ENCODE measurements around the gene CHIT1.
A peak's percentile ranks its signal among the peaks of the same experiment; 100 is the strongest.

The CHIT1 gene

DNA sequence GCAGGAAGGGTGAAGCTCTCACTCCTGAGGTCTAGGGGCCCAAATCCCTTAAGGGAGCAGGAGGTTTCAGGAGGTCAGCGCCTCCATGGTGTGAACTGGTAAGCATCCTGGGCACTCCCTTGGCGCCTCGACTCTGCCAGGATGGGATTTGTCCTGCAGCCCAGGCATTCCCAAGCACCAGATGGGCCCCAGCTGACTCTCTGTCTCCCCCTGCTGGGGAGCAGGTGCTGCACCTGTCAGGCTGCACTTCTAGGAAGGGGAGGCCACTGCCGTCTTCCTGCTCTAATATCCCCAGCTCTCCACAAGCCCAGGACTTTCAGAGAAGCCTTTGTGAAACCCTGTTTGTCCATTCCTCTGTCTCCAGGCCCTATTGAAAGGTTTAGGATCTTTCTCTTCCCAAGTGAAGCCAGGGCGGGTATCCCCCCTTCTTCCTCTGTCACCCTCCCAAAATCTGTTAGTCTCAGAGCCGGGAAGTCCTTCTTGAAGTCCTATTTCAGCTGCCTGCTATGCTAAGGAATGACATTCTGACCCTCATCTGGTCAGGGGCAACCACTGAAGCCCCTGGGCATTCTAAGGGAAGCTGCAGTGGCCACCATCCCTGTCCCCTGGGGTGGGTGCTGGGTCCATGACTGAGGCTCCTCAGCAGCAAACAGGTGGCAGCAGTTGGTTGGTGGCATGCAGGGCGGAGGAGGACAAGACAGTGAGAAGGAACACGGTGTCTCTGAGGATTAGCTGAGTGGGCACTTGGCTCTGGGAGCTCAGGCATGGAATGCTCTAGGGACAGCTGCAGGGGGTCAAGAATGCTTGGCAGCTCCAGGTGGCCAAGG is 57.1 kb downstream of the CHIT1 start:
- peak; percentile 24 for DNase-seq

- DNase-seq: no peak
Observed at GRCh38 chr1:203171341-203172183, 57.9 kb downstream of the CHIT1 start.

GRCh38 chr1:203170625-203171330 is 58.7 kb downstream of the CHIT1 start:
- DNase-seq: no peak

- DNase-seq: no peak
Observed at GRCh38 chr1:203169770-203170520, 59.5 kb downstream of the CHIT1 start.

DNA sequence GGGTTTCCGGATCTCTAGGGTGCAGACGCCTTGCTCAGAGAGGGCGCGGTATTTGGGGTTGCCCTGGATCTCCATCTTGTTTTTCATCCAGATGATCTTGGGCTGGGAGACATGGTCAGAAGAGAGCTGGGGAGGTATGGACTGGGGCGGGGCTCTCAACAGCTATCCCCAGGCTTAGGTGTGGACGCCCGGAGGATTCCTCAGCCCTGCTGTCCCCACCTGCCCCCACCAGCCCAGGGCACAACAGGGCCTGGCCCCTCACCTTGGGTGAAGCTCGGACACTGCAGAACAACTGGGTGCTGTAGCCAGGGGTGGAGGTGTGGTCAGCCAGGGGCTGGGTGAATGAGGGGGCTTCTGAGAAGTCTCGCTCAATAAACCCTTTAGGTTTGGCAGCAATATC is 60.5 kb downstream of the CHIT1 start:
- no peak for DNase-seq

DNA sequence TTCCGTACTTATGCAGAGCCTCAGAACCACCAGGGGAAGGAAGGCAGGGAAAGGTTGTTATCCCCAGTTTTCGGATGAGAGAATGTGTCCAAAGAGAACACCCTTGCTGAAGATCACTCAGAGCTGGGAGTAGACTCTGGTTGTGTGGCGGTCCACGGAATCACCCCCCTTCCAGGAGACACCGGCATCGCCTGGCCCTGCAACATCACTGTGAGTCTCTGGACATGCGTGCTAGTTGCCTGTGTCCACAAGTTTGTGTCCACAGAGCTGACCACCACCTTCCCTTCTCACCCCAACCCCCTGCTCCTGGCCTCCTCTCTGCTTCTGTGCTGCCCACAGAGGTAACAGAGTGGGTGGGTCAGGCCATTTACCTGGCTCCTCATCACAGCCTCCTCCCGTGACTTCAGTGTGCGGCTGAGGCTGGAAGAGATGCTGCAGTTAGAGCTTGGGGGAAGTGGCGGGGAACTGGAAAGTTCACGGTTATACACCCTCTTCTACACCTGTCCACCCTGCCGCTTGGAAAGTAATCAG is 61.2 kb downstream of the CHIT1 start:
- no peak for DNase-seq

GRCh38 chr1:203167913-203168200 is 61.6 kb downstream of the CHIT1 start:
- DNase-seq: no peak

GRCh38 chr1:203167026-203167912 is 62.2 kb downstream of the CHIT1 start:
- no peak for DNase-seq

DNA sequence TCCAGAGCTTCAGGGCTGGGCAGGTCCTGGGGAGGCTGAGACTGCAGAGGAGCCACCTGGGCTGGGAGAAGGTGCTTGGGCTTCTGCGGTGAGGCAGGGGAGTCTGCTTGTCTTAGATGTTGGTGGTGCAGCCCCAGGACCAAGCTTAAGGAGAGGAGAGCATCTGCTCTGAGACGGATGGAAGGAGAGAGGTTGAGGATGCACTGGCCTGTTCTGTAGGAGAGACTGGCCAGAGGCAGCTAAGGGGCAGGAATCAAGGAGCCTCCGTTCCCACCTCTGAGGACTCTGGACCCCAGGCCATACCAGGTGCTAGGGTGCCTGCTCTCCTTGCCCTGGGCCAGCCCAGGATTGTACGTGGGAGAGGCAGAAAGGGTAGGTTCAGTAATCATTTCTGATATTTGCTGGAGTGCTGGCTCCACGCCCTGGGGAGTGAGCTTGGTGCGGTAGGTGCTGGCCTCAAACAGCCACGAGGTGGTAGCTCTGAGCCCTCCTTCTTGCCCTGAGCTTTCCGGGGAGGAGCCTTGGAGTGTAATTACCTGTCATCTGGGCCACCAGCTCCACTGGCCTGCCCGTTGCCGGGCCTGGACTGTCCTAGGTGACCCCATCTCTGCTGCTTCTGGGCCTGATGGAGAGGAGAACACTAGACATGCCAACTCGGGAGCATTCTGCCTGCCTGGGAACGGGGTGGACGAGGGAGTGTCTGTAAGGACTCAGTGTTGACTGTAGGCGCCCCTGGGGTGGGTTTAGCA is 63.1 kb downstream of the CHIT1 start:
- DNase-seq: no peak

Measured in GDM1 (cell line).